Measurements from ENCODE around the gene SAA1.

GRCh38 chr11:18222814-18223421 lies 43.1 kb upstream of the SAA1 start:
- no peak for TF ChIP-seq CTCF (IDR thresholded peaks at IDR 0.05; ENCODE audit: insufficient read depth, low read length, poor library complexity, severe bottlenecking)
- no peak for TF ChIP-seq EZH2phosphoT487 (conservative IDR thresholded peaks at IDR 0.05; ENCODE audit: low read length)
